Endothelial cell of hepatic sinusoid (primary cell): ENCODE results near the gene CFAP100.

Experiments
- in situ Hi-C: cut with HindIII; loops from 2 replicates; pipeline ENCODE4 v1.10.0; 2017; ENCODE audit warnings: low sequenced_read_pairs

The CFAP100 gene

GRCh38 chr3:126394179-126394976 is at the start of gene CFAP100:
Gene CFAP100, plus strand, starts transcription at chr3:126394909. Its CDS starts 1,092 bp downstream, at chr3:126396001.
- in situ Hi-C loops = loop anchor here (5.0 kb wide), 1 partner anchor 63 kb away; no protein-coding TSS in a partner anchor

GRCh38 chr3:126345231-126345630 is 49.5 kb upstream of the CFAP100 start:
- in situ Hi-C loops = no loop called here

- in situ Hi-C loops = no loop called here
These were observed 48.9 kb upstream of the CFAP100 start for GRCh38 chr3:126345641-126346460.

GRCh38 chr3:126346466-126346865 is 48.2 kb upstream of the CFAP100 start:
- in situ Hi-C loops = no loop called here

- in situ Hi-C loops = no loop called here
These were observed 47.1 kb upstream of the CFAP100 start for GRCh38 chr3:126347543-126348161.

- in situ Hi-C loops = no loop called here
These were observed 46.3 kb upstream of the CFAP100 start for GRCh38 chr3:126348308-126348920.

GRCh38 chr3:126349071-126349470 is 45.6 kb upstream of the CFAP100 start:
- in situ Hi-C loops = no loop called here

- in situ Hi-C loops = no loop called here
These were observed 44.9 kb upstream of the CFAP100 start for GRCh38 chr3:126349611-126350501.

- in situ Hi-C loops = no loop called here
These were observed 44.1 kb upstream of the CFAP100 start for GRCh38 chr3:126350502-126351085.

- in situ Hi-C loops = no loop called here
These were observed 43.5 kb upstream of the CFAP100 start for GRCh38 chr3:126351086-126351770.

- in situ Hi-C loops = no loop called here
These were observed 42.8 kb upstream of the CFAP100 start for GRCh38 chr3:126351771-126352475.

- in situ Hi-C loops = no loop called here
These were observed 41.9 kb upstream of the CFAP100 start for GRCh38 chr3:126352476-126353454.

GRCh38 chr3:126353694-126354321 is 40.9 kb upstream of the CFAP100 start:
- in situ Hi-C loops = no loop called here

- in situ Hi-C loops = no loop called here
These were observed 39.9 kb upstream of the CFAP100 start for GRCh38 chr3:126354776-126355175.

GRCh38 chr3:126355251-126355650 is 39.5 kb upstream of the CFAP100 start:
- in situ Hi-C loops = no loop called here

- in situ Hi-C loops = no loop called here
These were observed 38.8 kb upstream of the CFAP100 start for GRCh38 chr3:126355777-126356372.
